ENCODE measurements around the gene CENPS. TPM values are rescaled to one million over a fixed set of nuclear protein-coding genes. Genes with fewer than 3 reads are reported as not detected.

The CENPS gene
- total and polyA plus RNA-seq, 2 of the 13 experiments (the other 11 are each of a cell fraction or from before 2014, with no cell fraction given): 3.3 to 22.0 TPM

DNA sequence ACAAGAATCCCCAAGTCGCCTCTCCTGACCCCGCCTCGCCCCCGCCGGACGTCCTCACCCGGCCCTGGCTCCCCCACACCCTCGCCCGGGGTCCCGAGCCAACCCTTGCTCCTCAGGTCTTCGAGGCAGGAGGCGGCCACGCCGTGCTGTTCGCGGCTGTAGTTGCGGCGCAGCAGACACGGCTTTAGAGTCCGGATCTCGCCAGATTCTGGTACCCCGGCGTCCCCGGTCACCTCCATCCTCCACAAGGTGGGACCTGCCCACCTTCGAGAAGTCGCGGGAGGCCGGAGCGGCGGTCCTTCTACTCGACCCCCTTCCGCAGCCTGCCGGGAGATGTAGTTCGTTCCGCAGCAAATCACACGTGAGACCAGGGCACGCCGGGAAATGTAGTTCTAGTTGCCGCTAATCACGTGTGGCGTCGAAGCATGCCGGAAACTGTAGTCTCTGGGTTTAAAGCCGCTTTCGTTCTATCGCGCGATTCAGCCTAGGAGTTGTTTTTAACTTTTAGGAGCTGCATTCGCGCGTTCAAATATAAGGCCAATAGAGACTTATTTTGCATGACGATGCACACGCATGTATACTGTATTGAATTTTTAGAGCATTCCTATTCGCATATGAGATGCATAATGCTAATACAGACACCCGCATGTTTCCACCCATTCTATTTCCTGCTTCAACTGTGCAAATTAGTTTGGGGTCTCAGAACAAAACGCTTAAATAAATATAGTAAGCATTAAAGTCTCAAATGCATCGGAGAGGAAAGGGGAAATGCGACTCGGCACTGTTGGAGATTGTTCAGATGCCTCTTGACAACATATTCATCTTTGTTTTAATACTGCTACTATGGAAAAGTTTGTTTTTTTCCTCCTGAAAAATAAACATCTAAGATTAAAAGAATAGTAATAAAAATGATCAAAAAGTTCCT is 42.2 kb downstream of the CENPS start, which contains the start of gene DFFA (continued):
- TF ChIP-seq ZNF589 (CRISPR knock-in tag; conservative IDR thresholded peaks at IDR 0.05): no peak
- TF ChIP-seq ZFP82 (CRISPR knock-in tag; IDR thresholded peaks at IDR 0.05; ENCODE audit: borderline replicate concordance): no peak
- TF ChIP-seq, protein P1, sequence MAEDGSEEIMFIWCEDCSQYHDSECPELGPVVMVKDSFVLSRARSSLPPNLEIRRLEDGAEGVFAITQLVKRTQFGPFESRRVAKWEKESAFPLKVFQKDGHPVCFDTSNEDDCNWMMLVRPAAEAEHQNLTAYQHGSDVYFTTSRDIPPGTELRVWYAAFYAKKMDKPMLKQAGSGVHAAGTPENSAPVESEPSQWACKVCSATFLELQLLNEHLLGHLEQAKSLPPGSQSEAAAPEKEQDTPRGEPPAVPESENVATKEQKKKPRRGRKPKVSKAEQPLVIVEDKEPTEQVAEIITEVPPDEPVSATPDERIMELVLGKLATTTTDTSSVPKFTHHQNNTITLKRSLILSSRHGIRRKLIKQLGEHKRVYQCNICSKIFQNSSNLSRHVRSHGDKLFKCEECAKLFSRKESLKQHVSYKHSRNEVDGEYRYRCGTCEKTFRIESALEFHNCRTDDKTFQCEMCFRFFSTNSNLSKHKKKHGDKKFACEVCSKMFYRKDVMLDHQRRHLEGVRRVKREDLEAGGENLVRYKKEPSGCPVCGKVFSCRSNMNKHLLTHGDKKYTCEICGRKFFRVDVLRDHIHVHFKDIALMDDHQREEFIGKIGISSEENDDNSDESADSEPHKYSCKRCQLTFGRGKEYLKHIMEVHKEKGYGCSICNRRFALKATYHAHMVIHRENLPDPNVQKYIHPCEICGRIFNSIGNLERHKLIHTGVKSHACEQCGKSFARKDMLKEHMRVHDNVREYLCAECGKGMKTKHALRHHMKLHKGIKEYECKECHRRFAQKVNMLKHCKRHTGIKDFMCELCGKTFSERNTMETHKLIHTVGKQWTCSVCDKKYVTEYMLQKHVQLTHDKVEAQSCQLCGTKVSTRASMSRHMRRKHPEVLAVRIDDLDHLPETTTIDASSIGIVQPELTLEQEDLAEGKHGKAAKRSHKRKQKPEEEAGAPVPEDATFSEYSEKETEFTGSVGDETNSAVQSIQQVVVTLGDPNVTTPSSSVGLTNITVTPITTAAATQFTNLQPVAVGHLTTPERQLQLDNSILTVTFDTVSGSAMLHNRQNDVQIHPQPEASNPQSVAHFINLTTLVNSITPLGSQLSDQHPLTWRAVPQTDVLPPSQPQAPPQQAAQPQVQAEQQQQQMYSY (CRISPR knock-in tag; IDR thresholded peaks at IDR 0.05): 0 out of 2 replicates have a peak, but pooled peaks have one; percentile 26
- peak; percentile 74 for TF ChIP-seq ZBTB38 (CRISPR knock-in tag; IDR thresholded peaks at IDR 0.05)
- TF ChIP-seq POLR2A (IDR thresholded peaks at IDR 0.05; ENCODE audit: insufficient read depth in 1 of 2, low read depth in 2 of 2, low read length in 2 of 2): peak; percentile 66 to 78; a peak in 3 of 4 replicates
- no peak for TF ChIP-seq ZNF761 (CRISPR knock-in tag; conservative IDR thresholded peaks at IDR 0.05)
- no peak for TF ChIP-seq PHB2 (IDR thresholded peaks at IDR 0.05; ENCODE audit: partially characterized antibody)
- TF ChIP-seq ZNF143 (CRISPR knock-in tag; IDR thresholded peaks at IDR 0.05): peak; percentile 100
- 0 out of 2 replicates have a peak, but pooled peaks have one; percentile 68 for TF ChIP-seq MTA1 (CRISPR knock-in tag; IDR thresholded peaks at IDR 0.05; ENCODE audit: borderline replicate concordance)
- no peak for TF ChIP-seq ZNF563 (CRISPR knock-in tag; IDR thresholded peaks at IDR 0.05)
- peak; percentile 99 for TF ChIP-seq BHLHE40 (IDR thresholded peaks at IDR 0.05; ENCODE audit: low read length)
- TF ChIP-seq, protein P2, sequence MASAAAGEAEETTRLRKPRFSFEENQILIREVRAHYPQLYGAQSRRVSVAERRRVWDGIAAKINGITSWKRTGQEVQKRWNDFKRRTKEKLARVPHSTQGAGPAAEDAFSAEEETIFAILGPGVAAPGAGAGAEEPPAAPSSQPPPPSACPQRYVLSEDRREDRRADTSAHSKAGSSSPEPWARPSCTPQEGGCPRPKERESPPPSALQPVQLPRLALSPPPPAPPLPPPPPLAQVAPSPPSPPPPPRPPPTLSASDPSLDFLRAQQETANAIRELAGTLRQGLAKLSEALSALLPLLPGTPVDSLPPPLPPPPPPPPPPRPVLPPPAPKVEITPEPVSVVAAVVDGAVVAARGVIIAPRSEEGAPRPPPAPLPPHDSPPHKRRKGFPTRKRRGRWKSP (CRISPR knock-in tag; IDR thresholded peaks at IDR 0.05): no peak
- TF ChIP-seq ZNF235 (CRISPR knock-in tag; IDR thresholded peaks at IDR 0.05; ENCODE audit: borderline replicate concordance): no peak
- no peak for TF ChIP-seq MAFG (CRISPR knock-in tag; IDR thresholded peaks at IDR 0.05)
- TF ChIP-seq, protein P3, sequence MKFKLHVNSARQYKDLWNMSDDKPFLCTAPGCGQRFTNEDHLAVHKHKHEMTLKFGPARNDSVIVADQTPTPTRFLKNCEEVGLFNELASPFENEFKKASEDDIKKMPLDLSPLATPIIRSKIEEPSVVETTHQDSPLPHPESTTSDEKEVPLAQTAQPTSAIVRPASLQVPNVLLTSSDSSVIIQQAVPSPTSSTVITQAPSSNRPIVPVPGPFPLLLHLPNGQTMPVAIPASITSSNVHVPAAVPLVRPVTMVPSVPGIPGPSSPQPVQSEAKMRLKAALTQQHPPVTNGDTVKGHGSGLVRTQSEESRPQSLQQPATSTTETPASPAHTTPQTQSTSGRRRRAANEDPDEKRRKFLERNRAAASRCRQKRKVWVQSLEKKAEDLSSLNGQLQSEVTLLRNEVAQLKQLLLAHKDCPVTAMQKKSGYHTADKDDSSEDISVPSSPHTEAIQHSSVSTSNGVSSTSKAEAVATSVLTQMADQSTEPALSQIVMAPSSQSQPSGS (CRISPR knock-in tag; IDR thresholded peaks at IDR 0.05): peak; percentile 67; the same call in 1 of the 2 replicates
- TF ChIP-seq, protein P4, sequence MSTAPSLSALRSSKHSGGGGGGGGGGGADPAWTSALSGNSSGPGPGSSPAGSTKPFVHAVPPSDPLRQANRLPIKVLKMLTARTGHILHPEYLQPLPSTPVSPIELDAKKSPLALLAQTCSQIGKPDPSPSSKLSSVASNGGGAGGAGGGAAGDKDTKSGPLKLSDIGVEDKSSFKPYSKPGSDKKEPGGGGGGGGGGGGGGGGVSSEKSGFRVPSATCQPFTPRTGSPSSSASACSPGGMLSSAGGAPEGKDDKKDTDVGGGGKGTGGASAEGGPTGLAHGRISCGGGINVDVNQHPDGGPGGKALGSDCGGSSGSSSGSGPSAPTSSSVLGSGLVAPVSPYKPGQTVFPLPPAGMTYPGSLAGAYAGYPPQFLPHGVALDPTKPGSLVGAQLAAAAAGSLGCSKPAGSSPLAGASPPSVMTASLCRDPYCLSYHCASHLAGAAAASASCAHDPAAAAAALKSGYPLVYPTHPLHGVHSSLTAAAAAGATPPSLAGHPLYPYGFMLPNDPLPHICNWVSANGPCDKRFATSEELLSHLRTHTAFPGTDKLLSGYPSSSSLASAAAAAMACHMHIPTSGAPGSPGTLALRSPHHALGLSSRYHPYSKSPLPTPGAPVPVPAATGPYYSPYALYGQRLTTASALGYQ (CRISPR knock-in tag; IDR thresholded peaks at IDR 0.05): no peak
- TF ChIP-seq, protein P5, sequence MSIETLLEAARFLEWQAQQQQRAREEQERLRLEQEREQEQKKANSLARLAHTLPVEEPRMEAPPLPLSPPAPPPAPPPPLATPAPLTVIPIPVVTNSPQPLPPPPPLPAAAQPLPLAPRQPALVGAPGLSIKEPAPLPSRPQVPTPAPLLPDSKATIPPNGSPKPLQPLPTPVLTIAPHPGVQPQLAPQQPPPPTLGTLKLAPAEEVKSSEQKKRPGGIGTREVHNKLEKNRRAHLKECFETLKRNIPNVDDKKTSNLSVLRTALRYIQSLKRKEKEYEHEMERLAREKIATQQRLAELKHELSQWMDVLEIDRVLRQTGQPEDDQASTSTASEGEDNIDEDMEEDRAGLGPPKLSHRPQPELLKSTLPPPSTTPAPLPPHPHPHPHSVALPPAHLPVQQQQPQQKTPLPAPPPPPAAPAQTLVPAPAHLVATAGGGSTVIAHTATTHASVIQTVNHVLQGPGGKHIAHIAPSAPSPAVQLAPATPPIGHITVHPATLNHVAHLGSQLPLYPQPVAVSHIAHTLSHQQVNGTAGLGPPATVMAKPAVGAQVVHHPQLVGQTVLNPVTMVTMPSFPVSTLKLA (IDR thresholded peaks at IDR 0.05): peak; percentile 92
- peak; percentile 97 for TF ChIP-seq ELF1 (CRISPR knock-in tag; IDR thresholded peaks at IDR 0.05)
- peak; percentile 82; the same call in 1 of the 2 replicates for TF ChIP-seq TOE1 (CRISPR knock-in tag; IDR thresholded peaks at IDR 0.05)
